H1 (cell line): Measurements from ENCODE around the gene PPIL3. TPM values are rescaled to one million over a fixed set of nuclear protein-coding genes. Genes with fewer than 3 reads are reported as not detected.

ENCODE experiments used
- CTCF ChIA-PET: fragments of 300-600 bp; sonication (Branson Sonifier 250); formaldehyde crosslinking; loops from one replicate; lab custom pipeline; 2021; ENCODE audit not compliant: partially characterized antibody; lab: Charles Lee
- POLR2A ChIA-PET: fragments of 300-600 bp; sonication (Branson Sonifier 250); formaldehyde crosslinking; loops from one replicate; lab custom pipeline; 2021; ENCODE audit warnings: inconsistent platforms; ENCODE audit not compliant: partially characterized antibody; lab: Charles Lee
- DNase-seq, 2 experiments: peaks; one replicate each; pipeline versions ENCODE4 v3.0.0 to v3.0.0-alpha.2; 2010 to 2022; ENCODE audit warnings: low spot score in 2 of 2, low read depth in 1 of 2, mixed read lengths in 1 of 2
- FAIRE-seq: peaks from 2 replicates; lab custom pipeline; 2011; peaks lifted over from hg19 to GRCh38; lab: Jason Lieb, UNC
- H2AFZ ChIP-seq: 2 replicates; pipeline ENCODE4 v1.8.1; 2012; ENCODE audit warnings: low read length, inconsistent platforms
- H2AK5ac ChIP-seq: 2 replicates; pipeline ENCODE4 v1.6.1; 2013; ENCODE audit warnings: low read depth, low read length
- H2BK120ac ChIP-seq: replicated peaks from 2 replicates; pipeline ENCODE3; 2013; ENCODE audit warnings: low read depth, low read length, inconsistent platforms
- H2BK12ac ChIP-seq: 2 replicates; pipeline ENCODE4 v1.6.1; 2013; ENCODE audit warnings: low read depth, low read length
- H2BK15ac ChIP-seq: 2 replicates; pipeline ENCODE4 v1.6.1; 2013; ENCODE audit warnings: low read length
- H2BK20ac ChIP-seq: 2 replicates; pipeline ENCODE4 v1.6.1; 2013; ENCODE audit warnings: low read length
- H2BK5ac ChIP-seq: 2 replicates; pipeline ENCODE4 v1.6.1; 2013; ENCODE audit warnings: low read depth, low read length
- H3K14ac ChIP-seq: 2 replicates; pipeline ENCODE4 v1.6.1; 2013; ENCODE audit warnings: inconsistent platforms; ENCODE audit not compliant: insufficient read length
- H3K18ac ChIP-seq: 2 replicates; pipeline ENCODE4 v1.6.1; 2013; ENCODE audit warnings: low read length; ENCODE audit errors: extremely low read depth
- H3K23ac ChIP-seq: 2 replicates; pipeline ENCODE4 v1.6.1; 2013; ENCODE audit warnings: inconsistent platforms; ENCODE audit not compliant: insufficient read length
- H3K23me2 ChIP-seq: 2 replicates; pipeline ENCODE4 v1.6.1; 2013; ENCODE audit warnings: low read depth, low read length
- H3K27ac ChIP-seq: 2 replicates; pipeline ENCODE4 v1.6.1; 2011; ENCODE audit warnings: low read depth, low read length, inconsistent platforms
- H3K27me3 ChIP-seq, 4 experiments: replicated peaks in 1 of 4; 1 replicate in 1 of 4; 2 replicates in 3 of 4; pipeline versions ENCODE4 v1.6.1 to v1.8.1; 2011 to 2013; ENCODE audit warnings: low read length in 3 of 4, mild to moderate bottlenecking in 3 of 4, inconsistent platforms in 2 of 4, mixed read lengths in 2 of 4, moderate library complexity in 1 of 4; ENCODE audit not compliant: control insufficient read depth in 3 of 4, insufficient read depth in 3 of 4; ENCODE audit errors: extremely low read depth in 1 of 4
- H3K36me3 ChIP-seq, 4 experiments: 2 replicates each; pipeline versions ENCODE4 v1.6.1 to v1.8.1; 2011 to 2013; ENCODE audit warnings: mild to moderate bottlenecking in 4 of 4, low read length in 3 of 4, moderate library complexity in 2 of 4, control low read depth in 1 of 4, inconsistent platforms in 1 of 4; ENCODE audit not compliant: insufficient read depth in 4 of 4, control insufficient read depth in 2 of 4
- H3K4ac ChIP-seq: replicated peaks from 2 replicates; pipeline ENCODE3; 2013; ENCODE audit warnings: low read length, low read depth, mixed read lengths, inconsistent platforms; ENCODE audit not compliant: insufficient read length
- H3K4me1 ChIP-seq, 4 experiments: replicated peaks in 1 of 4; 1 replicate in 1 of 4; 2 replicates in 3 of 4; pipeline versions ENCODE4 v1.6.1 to v1.8.1; 2011 to 2013; ENCODE audit warnings: low read length in 3 of 4, inconsistent platforms in 2 of 4, mixed read lengths in 1 of 4; ENCODE audit not compliant: insufficient read depth in 4 of 4, control insufficient read depth in 3 of 4
- H3K4me2 ChIP-seq, 2 experiments: 2 replicates each; pipeline versions ENCODE4 v1.6.1 to v1.8.1; 2011 to 2013; ENCODE audit warnings: low read depth in 2 of 2, low read length in 2 of 2, control low read depth in 1 of 2, inconsistent platforms in 1 of 2, mild to moderate bottlenecking in 1 of 2; ENCODE audit not compliant: insufficient read depth in 1 of 2
- H3K4me3 ChIP-seq, 4 experiments: fragments of 200-600, 300-600 bp in 1 of 4; sonication (generic), shearing (Covaris generic), sonication (Bioruptor Twin) in 1 of 4; 2 replicates each; pipeline versions ENCODE4 v1.5.1 to v1.8.1; 2011 to 2016; ENCODE audit warnings: low read length in 4 of 4, low read depth in 3 of 4, control low read depth in 2 of 4, inconsistent platforms in 2 of 4, mild to moderate bottlenecking in 2 of 4, mixed read lengths in 1 of 4, moderate library complexity in 1 of 4; ENCODE audit not compliant: insufficient read depth in 2 of 4; ENCODE audit errors: extremely low read depth in 1 of 4
- H3K56ac ChIP-seq: replicated peaks from 2 replicates; pipeline ENCODE3; 2013; ENCODE audit warnings: low read depth, mild to moderate bottlenecking, mixed read lengths, low read length, inconsistent platforms; ENCODE audit not compliant: insufficient read length
- H3K79me1 ChIP-seq: 2 replicates; pipeline ENCODE4 v1.6.1; 2013; ENCODE audit warnings: low read depth, low read length, control low read depth
- H3K79me2 ChIP-seq, 2 experiments: 2 replicates each; pipeline versions ENCODE4 v1.6.1 to v1.8.1; 2012 to 2013; ENCODE audit warnings: low read length in 2 of 2, mild to moderate bottlenecking in 2 of 2, inconsistent platforms in 1 of 2; ENCODE audit not compliant: insufficient read depth in 2 of 2, control insufficient read depth in 1 of 2
- H3K9ac ChIP-seq, 4 experiments: replicated peaks in 1 of 4; 1 replicate in 1 of 4; 2 replicates in 3 of 4; pipeline versions ENCODE4 v1.6.1 to v1.8.1; 2011 to 2013; ENCODE audit warnings: low read depth in 3 of 4, low read length in 3 of 4, control low read depth in 2 of 4, mild to moderate bottlenecking in 2 of 4, moderate library complexity in 2 of 4, inconsistent platforms in 1 of 4; ENCODE audit errors: extremely low read depth in 1 of 4
- H3K9me3 ChIP-seq, 2 experiments: 2 replicates each; pipeline versions ENCODE4 v1.6.1 to v1.8.1; 2012 to 2013; ENCODE audit warnings: mild to moderate bottlenecking in 2 of 2, moderate library complexity in 2 of 2, control low read depth in 1 of 2, inconsistent platforms in 1 of 2, low read depth in 1 of 2, low read length in 1 of 2, mixed read lengths in 1 of 2; ENCODE audit not compliant: insufficient read depth in 2 of 2
- H4K20me1 ChIP-seq, 2 experiments: replicated peaks in 1 of 2; 2 replicates each; pipeline versions ENCODE3 to v1.8.1; 2011 to 2013; ENCODE audit warnings: inconsistent platforms in 2 of 2, low read length in 2 of 2, mild to moderate bottlenecking in 1 of 2; ENCODE audit not compliant: insufficient read depth in 2 of 2, control insufficient read depth in 1 of 2
- H4K5ac ChIP-seq: 2 replicates; pipeline ENCODE4 v1.6.1; 2013; ENCODE audit warnings: low read length, low read depth, mixed read lengths, inconsistent platforms; ENCODE audit not compliant: insufficient read length
- H4K8ac ChIP-seq: 2 replicates; pipeline ENCODE4 v1.8.0; 2013; ENCODE audit warnings: mild to moderate bottlenecking, moderate library complexity, low read length, inconsistent platforms; ENCODE audit not compliant: insufficient read depth; ENCODE audit errors: extremely low read depth
- H4K91ac ChIP-seq: replicated peaks from 2 replicates; pipeline ENCODE3; 2013; ENCODE audit warnings: low read length, mixed read lengths, inconsistent platforms; ENCODE audit not compliant: insufficient read length
- GABPA ChIP-seq: IDR thresholded peaks from 2 replicates; pipeline ENCODE4 v1.6.1; 2011; ENCODE audit warnings: mild to moderate bottlenecking, low read length, moderate library complexity, borderline replicate concordance; ENCODE audit not compliant: insufficient read depth
- POLR2A ChIP-seq, 2 experiments: IDR thresholded peaks; 1 replicate in 1 of 2; 2 replicates in 1 of 2; pipeline ENCODE4 v1.6.1; 2011; ENCODE audit warnings: low read depth in 2 of 2, low read length in 2 of 2, mild to moderate bottlenecking in 2 of 2; ENCODE audit errors: control extremely low read depth in 1 of 2
- RNF2 ChIP-seq: fragments of 200-900, 300-1000 bp; sonication (generic); IDR thresholded peaks from 2 replicates; pipeline ENCODE4 v1.7.1; 2016; ENCODE audit warnings: borderline replicate concordance, low read depth, mild to moderate bottlenecking, antibody characterized with exemption, low read length; ENCODE audit not compliant: poor library complexity, severe bottlenecking; ENCODE audit errors: missing control alignments
- TBP ChIP-seq: IDR thresholded peaks from 2 replicates; pipeline ENCODE4 v1.6.1; 2011; ENCODE audit warnings: low read depth, low read length, improper control_type of control experiment
- TEAD4 ChIP-seq: IDR thresholded peaks from 2 replicates; pipeline ENCODE4 v1.6.1; 2012; ENCODE audit warnings: low read depth, low read length, inconsistent platforms, mixed read lengths
- WGBS, 2 experiments: shearing (Covaris generic) in 1 of 2; methylation state at CpG; one replicate each; pipeline versions ENCODE4 v1.1.6 to v1.1.7; 2013 to 2015; ENCODE audit warnings: low lambda C conversion rate in 2 of 2, mixed read lengths in 2 of 2, inconsistent platforms in 1 of 2, low coverage in 1 of 2, missing lambda C conversion rate in 1 of 2; ENCODE audit not compliant: insufficient replicate concordance in 2 of 2, insufficient coverage in 1 of 2, insufficient read length in 1 of 2; ENCODE audit errors: extremely low coverage in 1 of 2, missing lambda C conversion rate in 1 of 2; 5-methylcytosine and 5-hydroxymethylcytosine counted together
- polyA plus RNA-seq, 7 experiments: library from polyadenylated mRNA; depleted of rRNA in 3 of 7; stranded (reverse) in 5 of 7; unstranded in 2 of 7; fragments of >200 nt in 5 of 7; fragments of 200-250 nt in 2 of 7; gene quantifications; 1 replicate in 5 of 7; 2 replicates in 1 of 7; 4 replicates in 1 of 7; pipeline versions ENCODE4 v1.2.1 to v1.2.3, GENCODE V29; 2011 to 2013; ENCODE audit warnings: missing spikeins in 2 of 7, mixed read lengths in 2 of 7
- total RNA-seq: library from RNA; stranded (reverse); fragmentation: NEBNext Ultra II Directional; extraction: Animal tissue kit (Norgen Biotek cat#: 25700); gene quantifications from 2 replicates; pipeline ENCODE4 v1.2.1, GENCODE V29; 2021

Gene PPIL3
- total and polyA plus RNA-seq, 2 of the 8 experiments (the other 6 are each of a cell fraction or from before 2014, with no cell fraction given) = 30.4 to 48.7 TPM

GRCh38 chr2:200828572-200829257, 60.2 kb downstream of the PPIL3 start:
- Histone ChIP-seq H3K4me2 (no peak overlapping the region), H3K36me3 (no peaks in the 10 kb centered on the region; a peak in 1 of 8 replicates), H3K4ac (no peak overlapping the region), H3K79me1 (no peaks in the 10 kb centered on the region), H4K20me1 (no peaks in the 10 kb centered on the region), H2BK12ac (no peak overlapping the region), H2AK5ac (no peak overlapping the region), H2BK15ac (no peak overlapping the region), H3K27me3 (no peaks in the 10 kb centered on the region), H4K91ac (no peak overlapping the region), H3K56ac (no peak overlapping the region), H3K23me2 (no peaks in the 10 kb centered on the region), H3K79me2 (no peaks in the 10 kb centered on the region), H3K4me3 (no peak overlapping the region), H2BK120ac (no peak overlapping the region), H3K14ac (no peak overlapping the region), H3K23ac (no peak overlapping the region), H3K27ac (no peak overlapping the region), H2BK20ac (no peak overlapping the region), H3K18ac (no peak overlapping the region), H4K8ac (no peak overlapping the region), H3K9ac (no peak overlapping the region), H4K5ac (no peak overlapping the region), H3K4me1 (no peaks in the 10 kb centered on the region), H3K9me3 (no peaks in the 10 kb centered on the region), H2AFZ (no peak overlapping the region), H2BK5ac (no peak overlapping the region)
- 90% methylated on average over 9 of the region's 9 CpGs; no CpG with 5 or more reads in 1 of the 2 experiments for WGBS, 2 experiments
- CTCF ChIA-PET = interaction anchor here (0.6 to 2.1 kb wide), 4 partner anchors 10 to 21 kb away, joined by 3 to 7 read pairs (median 6); no protein-coding TSS in a partner anchor
- DNase-seq (no peak), FAIRE-seq (no peak)
- TF ChIP-seq POLR2A (IDR thresholded peaks at IDR 0.05; ENCODE audit: control extremely low read depth in 1 of 2, low read depth in 2 of 2, low read length in 2 of 2) = 0 out of 3 replicates have a peak, but pooled peaks of 1 of the 2 experiments have one; percentile 5
- TF ChIP-seq GABPA = no peak
- TF ChIP-seq TBP = no peak
- no peak for TF ChIP-seq RNF2
- TF ChIP-seq TEAD4 = no peak
- POLR2A ChIA-PET = interaction anchor here (0.7 to 3.4 kb wide), 12 partner anchors 10 to 93 kb away, joined by 3 to 26 read pairs (median 6); partner anchors contain the start of gene CLK1
